SK-N-MC (cell line): Measurements from ENCODE around the gene LIG3.

ENCODE experiments used
- DNase-seq: peaks from one replicate; pipeline ENCODE4 v3.0.0-alpha.2; 2011; ENCODE audit warnings: low read depth, low spot score
- H3K27ac ChIP-seq: fragments of 200-600 bp; sonication (generic); 2 replicates; pipeline ENCODE4 v1.5.1; 2016; ENCODE audit warnings: mixed run types
- H3K36me3 ChIP-seq: fragments of 200-600 bp; sonication (generic); 2 replicates; pipeline ENCODE4 v1.6.1; 2017; ENCODE audit warnings: antibody characterized with exemption, low read length, mixed read lengths; ENCODE audit not compliant: insufficient read depth
- H3K4me3 ChIP-seq: fragments of 200-600 bp; sonication (generic); 2 replicates; pipeline ENCODE4 v1.5.1; 2016
- H3K9ac ChIP-seq: fragments of 200-600 bp; sonication (generic); 2 replicates; pipeline ENCODE4 v1.8.0; 2017; ENCODE audit warnings: mixed run types, mixed read lengths; ENCODE audit not compliant: insufficient read length
- H3K9me3 ChIP-seq: fragments of 200-600 bp; sonication (generic); 2 replicates; pipeline ENCODE4 v1.6.1; 2017; ENCODE audit warnings: low read depth, mild to moderate bottlenecking, antibody characterized with exemption, low read length, moderate library complexity, mixed read lengths
- EZH2 ChIP-seq: fragments of 200-600 bp; sonication (generic); IDR thresholded peaks from one replicate; pipeline ENCODE4 v1.6.1; 2017; ENCODE audit warnings: antibody characterized with exemption
- FOXP2 ChIP-seq: optimal IDR thresholded peaks from 2 replicates; pipeline ENCODE3; 2011; ENCODE audit warnings: mild to moderate bottlenecking, moderate library complexity; ENCODE audit not compliant: insufficient read depth; ENCODE audit errors: extremely low read length, control extremely low read depth
- POLR2AphosphoS5 ChIP-seq: IDR thresholded peaks from 2 replicates; pipeline ENCODE4 v1.6.1; 2012; ENCODE audit warnings: mild to moderate bottlenecking, low read depth, low read length, borderline replicate concordance

The LIG3 gene

GRCh38 chr17:35003778-35004177 is 23.5 kb downstream of the LIG3 start:
- no peak overlapping the region for H3K4me3 ChIP-seq
- H3K9me3 ChIP-seq: no peaks in the 10 kb centered on the region
- H3K27ac ChIP-seq: no peak overlapping the region
- H3K9ac ChIP-seq: no peak overlapping the region
- H3K36me3 ChIP-seq: peaks cover 25% of the 10 kb centered on the region; the same call in 1 of the 2 replicates
- TF ChIP-seq POLR2AphosphoS5: no peak
- no peak for TF ChIP-seq EZH2
- no peak for TF ChIP-seq FOXP2
- no peak for DNase-seq

DNA sequence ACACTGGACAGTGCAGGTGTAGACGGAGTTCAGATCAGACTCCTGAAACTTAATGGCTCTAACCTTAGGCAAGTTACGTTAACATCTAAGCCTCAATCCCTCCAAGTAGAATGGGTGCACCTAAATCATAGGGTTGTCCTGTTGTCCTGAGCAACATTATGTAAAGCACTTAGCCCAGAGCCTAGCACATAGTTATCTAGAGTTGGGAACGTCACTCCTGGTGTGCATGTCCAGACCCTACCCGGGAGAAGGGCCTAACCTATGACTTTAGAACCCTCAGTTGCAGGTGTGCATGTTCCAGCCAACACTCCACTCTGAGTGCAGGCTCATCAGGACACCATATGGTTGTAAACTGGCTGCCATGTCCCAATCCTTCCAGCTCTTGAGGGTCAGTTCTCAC is 26.0 kb downstream of the LIG3 start:
- no peaks in the 10 kb centered on the region for H3K9me3 ChIP-seq
- DNase-seq: no peak
- H3K27ac ChIP-seq: no peak overlapping the region
- peaks cover 13% of the 10 kb centered on the region; the same call in 1 of the 2 replicates for H3K36me3 ChIP-seq
- H3K9ac ChIP-seq: no peak overlapping the region
- no peak overlapping the region for H3K4me3 ChIP-seq
- no peak for TF ChIP-seq POLR2AphosphoS5
- TF ChIP-seq FOXP2: no peak
- TF ChIP-seq EZH2: no peak

DNA sequence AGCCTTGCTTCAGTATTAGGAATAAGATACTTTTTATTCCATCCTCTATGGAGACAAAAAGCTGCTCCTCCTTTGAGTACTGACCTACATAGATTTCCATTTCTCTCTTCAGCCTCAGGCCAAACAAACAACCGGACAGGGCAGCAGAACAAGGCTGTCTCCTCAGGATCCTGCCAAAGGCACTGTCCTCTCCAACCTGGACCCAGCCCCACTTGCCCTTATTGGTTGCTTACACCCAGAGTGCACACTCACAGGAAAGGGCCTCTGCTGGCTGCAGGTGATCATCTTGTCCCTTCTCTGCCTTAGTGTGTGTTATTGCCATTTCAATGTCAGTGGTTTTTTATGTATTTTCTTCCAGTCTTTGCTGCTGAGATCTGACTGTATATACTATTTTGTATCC is 26.6 kb downstream of the LIG3 start:
- Histone ChIP-seq H3K36me3 (peaks cover 7% of the 10 kb centered on the region; the same call in 1 of the 2 replicates), H3K9ac (no peak overlapping the region), H3K27ac (no peak overlapping the region), H3K9me3 (no peaks in the 10 kb centered on the region), H3K4me3 (no peak overlapping the region)
- no peak for TF ChIP-seq FOXP2
- no peak for TF ChIP-seq POLR2AphosphoS5
- TF ChIP-seq EZH2: no peak
- no peak for DNase-seq

- Histone ChIP-seq H3K4me3 (no peak overlapping the region), H3K9ac (no peak overlapping the region), H3K9me3 (no peaks in the 10 kb centered on the region), H3K27ac (no peak overlapping the region), H3K36me3 (no peaks in the 10 kb centered on the region)
- TF ChIP-seq FOXP2 (no peak), POLR2AphosphoS5 (no peak), EZH2 (no peak)
- DNase-seq: no peak
Measured at GRCh38 chr17:35010093-35010492, 29.8 kb downstream of the LIG3 start.

DNA sequence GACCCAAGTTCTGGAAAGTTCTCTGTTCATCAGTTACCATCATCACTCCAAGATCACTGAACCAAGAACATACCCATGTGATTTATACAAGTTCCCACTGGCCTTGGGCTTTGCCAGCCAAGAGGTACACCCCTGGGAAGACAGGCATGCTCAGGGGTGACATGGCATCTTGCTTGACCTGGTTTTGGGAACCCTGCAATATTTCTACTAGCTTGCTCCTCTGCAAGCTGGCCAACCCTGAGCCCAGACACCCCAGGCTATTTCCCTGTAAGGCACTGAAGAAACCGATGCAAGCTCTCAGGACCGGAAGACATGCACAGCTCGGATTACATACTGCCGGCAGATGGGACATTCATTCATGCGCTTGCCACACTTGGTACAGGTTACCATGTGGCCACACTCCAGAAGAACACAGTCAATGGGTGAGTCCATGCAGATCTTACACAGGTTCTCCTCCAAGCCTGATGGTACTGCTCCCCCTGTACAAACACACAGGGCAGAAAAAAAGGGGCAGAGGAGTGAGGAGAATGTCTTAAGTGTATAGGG is 31.4 kb downstream of the LIG3 start:
- Histone ChIP-seq H3K9ac (no peak overlapping the region), H3K36me3 (no peaks in the 10 kb centered on the region), H3K9me3 (no peaks in the 10 kb centered on the region), H3K4me3 (no peak overlapping the region), H3K27ac (no peak overlapping the region)
- no peak for DNase-seq
- 0 out of 2 replicates have a peak, but pooled peaks have one; percentile 12 for TF ChIP-seq POLR2AphosphoS5
- no peak for TF ChIP-seq EZH2

GRCh38 chr17:35016369-35016768 is 36.1 kb downstream of the LIG3 start:
- DNase-seq: no peak
- Histone ChIP-seq H3K4me3 (no peak overlapping the region), H3K27ac (no peak overlapping the region), H3K36me3 (no peaks in the 10 kb centered on the region), H3K9me3 (no peaks in the 10 kb centered on the region), H3K9ac (no peak overlapping the region)
- TF ChIP-seq EZH2 (no peak), FOXP2 (no peak), POLR2AphosphoS5 (no peak)

GRCh38 chr17:35017021-35017420 is 36.7 kb downstream of the LIG3 start:
- H3K4me3 ChIP-seq: no peak overlapping the region
- H3K9ac ChIP-seq: no peak overlapping the region
- DNase-seq: no peak
- no peak for TF ChIP-seq FOXP2
- TF ChIP-seq POLR2AphosphoS5: no peak
- TF ChIP-seq EZH2: no peak
- no peak overlapping the region for H3K27ac ChIP-seq
- H3K9me3 ChIP-seq: no peaks in the 10 kb centered on the region
- no peaks in the 10 kb centered on the region for H3K36me3 ChIP-seq

GRCh38 chr17:35018814-35019213 is 38.5 kb downstream of the LIG3 start:
- no peak for DNase-seq
- Histone ChIP-seq H3K9ac (no peak overlapping the region), H3K36me3 (no peaks in the 10 kb centered on the region), H3K9me3 (no peaks in the 10 kb centered on the region), H3K4me3 (no peak overlapping the region), H3K27ac (no peak overlapping the region)
- TF ChIP-seq EZH2: no peak
- no peak for TF ChIP-seq POLR2AphosphoS5
- TF ChIP-seq FOXP2: no peak

GRCh38 chr17:35019386-35020179 is 39.3 kb downstream of the LIG3 start:
- Histone ChIP-seq H3K36me3 (no peaks in the 10 kb centered on the region), H3K9me3 (no peaks in the 10 kb centered on the region), H3K9ac (no peak overlapping the region), H3K27ac (no peak overlapping the region), H3K4me3 (no peak overlapping the region)
- DNase-seq: no peak
- TF ChIP-seq FOXP2 (no peak), EZH2 (no peak), POLR2AphosphoS5 (no peak)
